GM18870 (cell line): ENCODE results near the gene FN1.
"Not testable (repeated sequence)": the region's sequence is repeated elsewhere in the genome, so short reads cannot be mapped to it uniquely, and the experiment has no call there.

ENCODE experiments used
- ATAC-seq: cut with Tn5 transposase; IDR thresholded peaks from one replicate; pipeline ENCODE4 v1.9.1; 2021; ENCODE audit warnings: moderate library complexity; ENCODE audit not compliant: unreplicated experiment

Gene FN1

DNA sequence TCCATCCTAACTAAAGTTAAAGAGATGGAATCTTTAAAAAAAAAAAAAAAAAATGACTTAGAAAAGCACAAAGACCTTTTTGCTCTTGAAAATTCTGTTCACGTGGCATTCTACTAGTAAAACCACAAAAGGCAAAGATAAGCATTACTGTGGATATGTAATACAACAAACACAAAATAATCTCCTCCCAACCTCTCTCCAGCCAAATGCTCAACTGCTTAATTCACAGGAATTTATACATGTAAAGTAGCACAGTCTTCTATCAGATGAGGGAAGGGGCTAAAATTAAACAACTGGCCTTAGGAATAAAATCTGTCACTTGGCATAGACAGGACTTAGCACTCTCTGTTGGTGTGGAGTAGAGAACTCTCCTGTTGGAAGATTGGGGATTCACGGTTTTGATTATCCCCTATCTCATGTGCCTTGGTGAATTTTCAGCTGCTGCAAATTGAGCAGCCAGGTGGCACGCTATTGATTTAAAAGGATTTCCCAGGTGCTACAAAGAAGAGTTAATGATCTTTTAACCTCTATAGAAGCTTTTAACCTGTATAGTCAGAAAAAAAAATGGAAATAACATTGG is 66.6 kb downstream of the FN1 start:
- no peak for ATAC-seq

DNA sequence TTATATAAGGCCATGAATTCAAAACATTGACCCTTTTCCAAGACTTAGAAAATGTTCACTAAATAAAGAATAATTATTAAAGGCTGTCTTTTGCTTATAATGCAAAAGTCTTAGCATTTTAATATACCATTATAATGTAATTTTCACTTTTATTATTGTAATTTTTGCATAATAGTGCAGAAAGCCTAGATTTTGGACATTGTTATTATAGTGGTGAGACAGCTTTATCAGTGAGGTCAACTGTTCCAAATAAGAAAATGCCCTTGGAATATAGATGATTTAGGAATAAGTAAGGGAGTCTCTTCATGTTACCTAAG is 67.4 kb downstream of the FN1 start:
- no peak for ATAC-seq

DNA sequence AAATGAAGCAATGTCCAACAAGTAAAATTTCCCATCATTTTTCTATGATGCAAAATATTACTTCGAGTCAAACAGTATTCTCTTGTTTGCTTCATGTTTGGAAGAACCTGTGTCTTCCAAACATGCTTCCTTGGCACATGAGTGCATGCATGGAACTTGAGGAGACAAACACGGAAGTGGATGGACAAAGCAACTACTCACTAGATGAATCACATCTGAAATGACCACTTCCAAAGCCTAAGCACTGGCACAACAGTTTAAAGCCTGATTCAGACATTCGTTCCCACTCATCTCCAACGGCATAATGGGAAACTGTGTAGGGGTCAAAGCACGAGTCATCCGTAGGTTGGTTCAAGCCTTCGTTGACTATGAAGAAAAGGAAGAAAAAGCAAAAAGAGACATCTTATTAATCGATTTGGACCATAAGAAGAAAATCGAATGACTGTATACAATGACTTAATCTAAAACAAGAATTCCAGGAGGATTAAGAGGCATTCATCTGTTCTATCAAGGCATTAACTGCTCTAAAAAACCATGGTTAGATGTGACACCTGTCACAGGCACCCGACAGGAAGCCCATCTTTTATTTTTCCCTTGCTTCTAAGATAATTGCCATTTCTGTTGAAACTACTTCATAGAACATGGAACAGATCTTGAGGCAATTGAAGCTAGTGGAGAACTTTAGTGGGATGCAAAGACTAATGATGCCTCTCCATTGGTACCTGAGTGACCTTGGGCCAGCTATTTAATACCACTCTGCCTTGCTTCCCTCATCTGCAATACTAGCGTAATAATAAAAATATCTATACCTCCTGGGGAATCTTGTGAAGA is 68.0 kb downstream of the FN1 start:
- ATAC-seq, result no peak

DNA sequence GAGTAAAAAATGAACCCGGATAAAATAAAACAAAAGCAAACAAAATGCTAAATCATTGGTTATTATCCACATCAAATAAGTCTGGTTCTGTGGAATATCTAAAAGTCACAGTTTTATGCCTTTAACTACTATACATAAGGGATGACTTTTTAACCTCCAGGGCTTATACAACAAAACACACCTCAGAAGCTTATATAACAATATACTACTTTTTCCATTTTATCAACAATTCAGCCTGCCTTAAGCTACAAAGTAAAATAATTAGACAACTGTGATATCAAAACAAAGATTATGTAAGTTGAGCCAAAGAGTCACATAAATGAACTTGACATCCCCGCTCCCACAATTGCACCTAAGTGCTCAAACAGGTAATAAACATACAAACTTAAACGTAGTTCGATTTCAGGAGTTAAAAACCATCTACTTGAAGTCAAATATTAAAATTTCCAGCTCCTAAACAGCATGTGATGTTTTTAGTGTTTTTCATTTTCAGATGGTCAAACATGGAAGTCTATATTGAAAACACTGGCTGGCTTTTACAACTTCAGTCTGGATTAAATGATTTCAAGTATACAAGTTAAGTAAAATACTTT is 69.3 kb downstream of the FN1 start:
- ATAC-seq, result no peak

DNA sequence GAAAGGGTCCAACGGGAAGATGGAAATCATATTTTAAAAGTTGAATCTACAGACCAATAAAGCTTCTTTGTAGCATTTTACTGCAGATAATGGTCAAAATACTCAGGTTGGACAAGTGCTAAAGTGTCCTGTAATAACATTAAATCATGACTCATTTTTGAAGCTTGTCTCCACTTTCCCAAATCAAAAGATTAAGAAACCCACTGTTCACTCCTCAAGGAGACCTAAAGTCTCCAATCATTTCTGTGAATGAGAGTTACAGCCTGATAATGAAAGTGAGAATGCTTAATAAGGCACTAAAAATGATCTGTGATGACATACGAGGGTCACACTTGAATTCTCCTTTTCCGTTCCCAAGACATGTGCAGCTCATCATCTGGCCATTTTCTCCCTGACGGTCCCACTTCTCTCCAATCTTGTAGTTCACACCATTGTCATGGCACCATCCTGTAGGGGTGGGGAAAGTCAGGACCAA is 70.6 kb downstream of the FN1 start:
- no peak for ATAC-seq

DNA sequence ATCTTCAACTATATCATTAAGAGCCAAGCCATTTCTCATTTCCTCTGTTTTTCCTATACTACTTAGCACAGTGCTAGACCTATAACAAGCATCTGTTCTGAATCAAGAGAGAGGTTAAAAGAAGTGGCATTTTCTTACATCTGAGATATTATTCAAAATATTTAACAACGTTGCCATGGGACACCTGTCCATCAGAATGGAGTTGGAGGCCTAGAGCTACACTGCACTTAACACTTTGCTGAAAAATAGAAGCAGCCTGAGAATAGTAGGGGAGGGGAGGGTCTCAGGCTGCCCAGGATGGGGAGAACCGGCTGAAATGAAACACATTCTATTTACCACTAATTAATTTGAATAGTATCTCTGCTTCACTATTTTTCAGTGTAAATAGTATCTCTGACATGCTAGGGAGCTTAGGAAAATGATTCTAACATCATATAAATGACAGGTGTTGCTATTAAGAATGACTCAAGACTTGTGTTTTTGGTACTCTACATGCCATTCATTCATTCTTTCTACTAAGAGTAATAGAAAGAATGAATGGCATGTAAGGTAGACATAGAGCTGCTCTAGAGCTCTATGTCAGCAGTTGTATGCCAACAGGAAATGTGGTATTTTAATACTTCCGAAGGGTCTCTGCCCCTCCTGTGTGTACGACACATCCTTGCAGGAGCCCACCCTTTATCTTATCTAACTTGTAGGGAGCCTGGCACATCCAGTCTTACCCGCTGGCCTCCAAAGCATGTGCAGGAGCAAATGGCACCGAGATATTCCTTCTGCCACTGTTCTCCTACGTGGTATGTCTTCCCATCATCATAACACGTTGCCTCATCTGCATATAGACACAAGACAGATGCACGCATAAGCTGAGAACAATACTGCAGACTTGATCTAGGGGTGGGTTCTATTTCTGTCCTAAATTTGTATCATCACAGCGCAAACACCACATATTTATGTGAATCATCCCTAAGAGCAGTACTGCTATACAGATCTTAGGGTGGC is 71.4 kb downstream of the FN1 start:
- ATAC-seq, result no peak

DNA sequence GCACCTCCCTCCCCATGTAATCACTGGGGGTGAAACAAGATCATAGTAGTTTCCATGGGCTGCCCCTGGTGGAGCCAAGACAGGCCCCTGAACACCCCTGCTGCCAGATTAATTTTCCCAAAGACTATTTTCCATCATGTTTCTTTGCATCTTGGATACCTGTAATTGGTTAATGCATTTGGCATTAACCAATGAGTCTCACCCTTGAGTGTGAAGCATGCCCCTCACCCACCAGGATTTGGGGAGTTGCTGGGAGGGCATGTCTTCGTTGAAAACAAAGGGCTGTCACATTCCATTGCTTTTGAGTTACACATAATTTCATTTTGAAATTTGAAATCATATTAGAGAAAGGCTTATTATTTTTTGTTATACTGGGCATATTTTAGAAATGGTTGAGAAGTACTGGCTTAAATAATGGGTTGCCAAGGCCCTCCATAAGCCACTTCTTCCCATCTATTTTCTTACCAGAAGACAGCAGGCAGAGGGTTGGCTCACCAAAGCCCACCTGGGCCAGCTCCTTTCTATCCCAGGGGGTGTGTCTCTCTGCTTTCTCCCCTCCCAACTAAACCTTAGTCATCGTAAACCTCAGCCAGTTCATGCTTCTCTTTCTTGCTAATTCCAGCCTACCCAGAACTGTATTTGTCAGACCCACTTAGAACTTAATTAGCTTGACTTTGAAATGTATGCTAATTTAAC is 72.3 kb downstream of the FN1 start:
- ATAC-seq, result no peak

DNA sequence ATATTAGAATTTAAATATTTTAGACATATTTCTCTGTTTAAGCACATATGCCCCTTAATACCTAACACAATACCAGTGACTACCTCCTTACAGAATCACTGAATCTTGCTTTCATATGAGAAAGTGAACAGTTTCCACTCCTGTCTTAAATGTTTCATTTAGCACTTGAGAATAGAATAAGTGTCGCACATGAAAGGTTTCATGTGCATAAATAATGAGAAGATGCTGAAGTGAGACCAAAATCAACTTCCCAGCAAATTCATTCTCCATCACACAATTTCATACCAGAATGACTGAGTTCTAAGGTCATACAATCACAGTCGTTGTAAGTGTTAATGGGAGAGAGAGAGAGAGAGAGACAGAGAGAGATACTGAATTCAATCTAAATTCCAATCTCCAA is 72.8 kb downstream of the FN1 start:
- ATAC-seq, result no peak

DNA sequence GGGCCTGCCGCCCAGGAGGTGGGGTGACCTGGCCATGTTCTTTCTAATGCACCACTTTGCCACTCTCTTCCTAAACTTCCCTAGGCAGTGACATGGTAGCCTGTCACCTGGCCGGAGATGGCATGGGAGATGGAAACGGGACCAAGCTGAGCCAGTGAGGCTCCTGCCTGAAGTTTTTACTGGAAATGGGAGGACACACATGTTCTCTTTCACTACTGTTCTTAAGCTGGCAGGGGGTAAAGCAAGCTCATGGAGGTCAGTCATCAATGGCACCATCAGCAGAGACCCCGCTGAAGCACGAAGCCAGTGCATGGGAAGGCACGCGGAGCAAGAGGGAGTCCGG is 73.3 kb downstream of the FN1 start:
- ATAC-seq, result no peak

DNA sequence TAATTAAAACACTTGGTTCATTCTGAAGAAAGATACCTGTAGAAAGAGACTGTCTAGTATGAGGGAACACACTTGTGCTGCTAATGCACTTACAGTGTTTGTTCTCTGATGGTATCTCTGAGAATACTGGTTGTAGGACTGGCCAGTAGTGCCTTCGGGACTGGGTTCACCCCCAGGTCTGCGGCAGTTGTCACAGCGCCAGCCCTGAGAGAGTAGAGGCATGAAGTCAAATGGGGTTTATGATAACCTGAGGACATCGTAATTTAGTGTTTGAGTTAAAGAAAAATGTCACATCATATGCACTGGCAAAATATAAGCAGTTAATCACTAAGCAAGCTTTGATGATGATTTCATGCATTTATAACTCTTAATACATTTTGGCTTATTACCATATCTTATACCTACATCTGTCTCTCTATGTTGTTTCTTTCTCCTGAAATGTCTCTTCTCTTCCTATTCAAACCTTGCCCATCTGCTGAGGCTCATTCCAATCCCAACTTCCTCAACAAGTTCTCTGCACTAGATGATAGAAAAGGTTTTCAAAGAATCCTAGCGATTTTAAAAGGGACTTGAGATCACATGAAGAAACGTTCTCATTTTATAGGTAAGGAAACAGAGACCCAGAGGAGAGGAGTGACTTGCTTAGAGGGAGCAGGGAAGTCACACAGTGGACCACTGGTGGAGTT is 73.8 kb downstream of the FN1 start:
- ATAC-seq, result no peak

DNA sequence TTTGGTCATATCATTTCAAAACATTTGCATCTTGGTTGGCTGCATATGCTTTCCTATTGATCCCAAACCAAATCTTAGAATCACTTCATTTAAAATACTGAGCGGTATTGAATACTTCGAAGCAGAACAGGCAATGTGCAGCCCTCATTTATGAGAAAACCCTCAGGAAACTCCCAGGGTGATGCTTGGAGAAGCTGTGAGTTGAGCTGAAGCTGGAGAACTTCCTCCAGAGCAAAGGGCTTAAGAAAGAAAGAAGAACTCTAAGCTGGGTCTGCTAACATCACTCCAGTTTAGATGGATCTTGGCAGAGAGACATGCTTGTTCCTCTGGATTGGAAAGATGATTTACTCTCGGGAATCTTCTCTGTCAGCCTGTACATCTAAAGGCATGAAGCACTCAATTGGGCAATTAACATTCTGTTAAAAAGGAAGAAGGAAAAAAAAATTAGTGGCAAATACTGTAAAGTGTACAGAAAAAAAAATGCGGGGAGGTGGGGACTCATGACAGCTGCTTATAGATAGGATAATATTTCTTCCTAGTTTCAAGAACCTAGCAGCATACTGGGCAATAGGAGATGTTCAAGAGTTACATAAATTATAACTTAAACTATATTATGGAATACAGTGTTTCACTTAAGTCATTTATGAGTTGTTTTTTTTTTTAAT is 74.5 kb downstream of the FN1 start:
- ATAC-seq, result no peak

DNA sequence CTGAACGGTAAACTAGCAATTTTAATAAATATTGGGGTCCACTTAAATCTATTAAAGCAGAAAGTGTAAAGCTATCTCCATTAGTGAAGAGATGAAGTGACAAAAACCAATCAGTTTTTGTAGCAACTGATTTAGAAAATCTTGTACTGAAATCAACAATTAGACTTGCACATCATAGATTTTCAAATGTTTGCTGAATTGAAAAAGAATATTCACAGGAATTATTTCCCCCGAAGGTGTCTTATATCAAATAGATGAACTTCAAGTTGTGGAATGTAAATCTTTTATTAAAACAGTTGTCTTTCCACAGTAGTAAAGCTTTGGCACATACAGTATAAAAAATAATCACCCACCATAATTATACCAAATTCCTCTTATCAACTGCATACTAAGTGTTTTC is 75.3 kb downstream of the FN1 start:
- ATAC-seq, result no peak

DNA sequence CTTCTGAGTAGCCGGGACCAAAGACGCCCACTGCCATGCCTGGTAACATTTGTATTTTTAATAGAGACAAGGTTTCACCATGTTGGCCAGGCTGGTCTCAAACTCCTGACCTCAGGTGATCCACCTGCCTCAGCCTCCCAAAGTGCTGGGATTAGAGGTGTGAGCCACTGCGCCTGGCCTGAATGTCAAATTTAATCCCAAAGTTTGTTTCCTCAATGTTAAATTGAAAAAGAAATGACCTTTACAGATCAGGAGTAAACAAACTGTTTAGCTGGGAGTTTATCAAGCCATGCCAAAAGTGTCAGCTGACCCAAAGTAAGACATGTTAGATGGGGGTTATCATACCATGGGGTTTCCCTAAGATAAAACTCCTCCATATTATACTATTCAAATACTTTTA is 75.8 kb downstream of the FN1 start:
- not testable (repeated sequence) for ATAC-seq

DNA sequence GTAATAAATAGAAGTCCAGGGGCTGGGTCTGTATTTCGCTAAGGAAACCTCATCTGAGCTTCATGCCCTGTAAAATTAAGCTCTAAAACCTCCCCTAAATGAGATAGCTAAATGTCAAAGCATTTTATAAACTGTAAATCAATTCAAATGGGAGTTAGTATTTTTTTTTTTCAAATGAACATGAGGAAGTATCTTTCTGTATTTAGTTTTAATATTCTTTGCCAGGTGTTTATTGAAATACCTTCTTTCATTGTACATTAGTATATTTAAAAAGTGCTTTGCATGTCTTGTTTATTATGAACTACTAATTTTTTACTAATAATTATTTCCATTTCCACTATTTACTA is 76.3 kb downstream of the FN1 start:
- no peak for ATAC-seq

DNA sequence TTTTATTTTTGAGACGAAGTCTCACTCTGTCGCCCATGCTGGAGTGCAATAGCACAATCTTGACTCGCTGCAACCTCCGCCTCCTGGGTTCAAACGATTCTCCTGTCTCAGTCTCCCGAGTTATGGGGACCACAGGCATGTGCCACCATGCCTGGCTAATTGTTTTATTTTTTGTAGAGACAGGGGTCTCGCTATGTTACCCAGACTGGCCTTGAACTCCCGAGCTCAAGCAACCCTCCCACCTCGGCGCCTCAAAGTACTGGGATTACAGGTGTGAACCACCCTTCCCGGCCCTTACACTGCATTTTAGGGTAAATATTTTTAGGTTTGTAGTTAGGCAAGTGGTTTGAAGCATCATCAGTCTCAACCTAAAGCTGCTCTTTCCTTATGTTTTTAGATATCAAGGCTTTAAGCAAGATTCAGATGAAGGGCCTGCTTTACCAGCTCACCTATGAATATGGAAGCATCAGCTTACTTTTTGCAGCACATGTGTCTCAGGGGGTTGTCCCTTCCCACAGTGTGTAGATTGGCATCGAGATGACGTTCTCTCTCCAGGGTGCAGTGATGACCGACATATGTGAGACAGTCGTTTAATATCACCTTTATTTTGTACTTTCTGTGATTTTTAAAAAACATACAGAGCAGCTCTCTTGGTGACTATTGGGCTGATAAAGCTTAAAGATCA is 76.8 kb downstream of the FN1 start:
- ATAC-seq, result no peak

DNA sequence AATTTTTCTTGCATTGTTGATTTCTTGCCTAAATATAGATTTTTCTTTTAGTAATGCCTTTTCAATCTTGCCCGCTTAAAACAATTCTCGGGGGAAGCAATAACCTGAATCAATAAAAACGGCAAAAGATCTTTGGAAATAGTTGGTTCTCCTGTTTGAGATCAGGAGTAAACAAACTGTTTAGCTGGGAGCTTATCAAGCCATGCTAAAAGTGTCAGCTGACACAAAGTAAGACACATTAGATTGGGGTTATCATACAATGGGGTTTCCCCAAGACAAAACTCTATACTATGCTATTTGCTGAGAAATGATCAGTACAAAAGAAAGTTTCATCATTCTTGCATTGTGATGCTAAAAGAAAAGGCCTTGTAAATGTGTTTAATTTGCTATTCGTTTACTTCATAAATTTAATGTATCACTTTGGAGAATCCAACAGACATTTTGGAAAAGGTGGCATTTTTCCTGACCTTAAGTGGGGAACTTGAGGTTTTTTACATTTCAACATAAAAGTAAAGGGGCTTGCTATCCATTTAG is 77.5 kb downstream of the FN1 start:
- ATAC-seq, result no peak

DNA sequence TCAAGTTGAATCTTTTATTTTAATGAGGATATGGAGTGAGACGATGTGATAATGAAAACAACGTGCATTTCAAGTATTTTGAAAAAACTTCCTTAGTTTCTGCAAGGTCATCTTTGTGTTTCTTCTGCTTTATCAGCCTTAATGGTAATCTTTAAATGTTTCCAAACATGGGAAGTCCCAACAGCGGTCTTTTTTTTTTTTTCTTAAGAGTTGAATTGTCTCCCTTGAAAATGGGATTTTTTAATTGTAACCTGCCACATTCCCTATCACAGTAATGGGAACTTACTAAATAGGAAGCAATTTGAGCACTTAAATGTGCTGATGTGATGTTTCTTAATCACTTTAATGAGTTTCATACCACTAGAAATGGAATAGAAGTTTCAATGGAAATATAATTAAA is 78.2 kb downstream of the FN1 start:
- no peak for ATAC-seq

DNA sequence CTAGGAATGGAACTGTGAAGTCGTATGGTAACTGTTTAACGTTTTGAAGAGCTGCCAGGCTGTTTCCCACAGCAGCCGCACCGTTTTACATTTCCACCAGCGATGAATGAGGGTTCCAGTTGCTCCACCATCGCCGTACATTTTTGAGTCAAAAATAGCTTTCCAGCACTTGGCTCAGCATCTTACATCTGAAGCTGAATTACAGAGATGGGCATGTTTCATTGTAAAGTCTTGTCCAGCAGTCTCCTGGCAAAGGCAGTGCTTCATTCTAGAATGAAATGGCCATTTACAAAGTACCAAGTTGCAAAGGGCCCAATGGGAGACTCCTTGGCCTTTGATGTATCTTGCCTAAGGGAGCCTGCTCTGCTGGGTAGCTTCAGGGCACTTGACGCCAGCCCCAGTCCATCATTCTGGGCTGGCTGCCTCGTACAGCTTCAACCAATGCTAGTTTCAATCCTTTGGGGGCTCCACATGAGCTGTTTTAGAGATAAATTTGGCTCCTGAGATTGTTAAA is 78.9 kb downstream of the FN1 start:
- no peak for ATAC-seq
